MM.1S (cell line): Measurements from ENCODE around the gene PRKCE.
A peak's percentile ranks its signal among the peaks of the same experiment; 100 is the strongest.

Experiments
- DNase-seq: peaks from one replicate; pipeline ENCODE4 v3.0.0-alpha.2; 2015
- H2AFZ ChIP-seq: fragments of 300-600 bp; sonication (generic); 2 replicates; pipeline ENCODE4 v1.6.0; 2016; ENCODE audit warnings: antibody characterized with exemption, low read length
- H3F3A ChIP-seq: fragments of 300-600 bp; sonication (generic); 2 replicates; pipeline ENCODE4 v1.6.1; 2016; ENCODE audit warnings: mild to moderate bottlenecking, antibody characterized with exemption, low read length, moderate library complexity, mixed read lengths; ENCODE audit not compliant: insufficient read depth
- H3K27ac ChIP-seq: fragments of 300-600 bp; sonication (generic); 2 replicates; pipeline ENCODE4 v1.5.1; 2016; ENCODE audit warnings: mild to moderate bottlenecking, low read length
- H3K27me3 ChIP-seq: fragments of 300-600 bp; sonication (generic); replicated peaks from 2 replicates; pipeline ENCODE4 v1.6.0; 2016; ENCODE audit warnings: low read length; ENCODE audit not compliant: insufficient read depth
- H3K36me3 ChIP-seq: fragments of 300-600 bp; sonication (generic); replicated peaks from 2 replicates; pipeline ENCODE4 v1.6.1; 2016; ENCODE audit warnings: mild to moderate bottlenecking, low read length, mixed read lengths; ENCODE audit not compliant: insufficient read depth
- H3K4me1 ChIP-seq: fragments of 300-600 bp; sonication (generic); 2 replicates; pipeline ENCODE4 v1.6.1; 2016; ENCODE audit warnings: low read length, mixed read lengths
- H3K4me2 ChIP-seq: fragments of 300-600 bp; sonication (generic); 2 replicates; pipeline ENCODE4 v1.6.0; 2016; ENCODE audit warnings: low read depth, low read length
- H3K4me3 ChIP-seq: fragments of 300-600 bp; sonication (generic); 2 replicates; pipeline ENCODE4 v1.5.1; 2016; ENCODE audit warnings: low read length, mixed read lengths
- H3K79me2 ChIP-seq: fragments of 300-600 bp; sonication (generic); 2 replicates; pipeline ENCODE4 v1.6.1; 2016; ENCODE audit warnings: mixed run types, low read length, mixed read lengths
- H3K9ac ChIP-seq: fragments of 300-600 bp; sonication (generic); 2 replicates; pipeline ENCODE4 v1.6.1; 2016; ENCODE audit warnings: low read length, mixed read lengths
- H3K9me2 ChIP-seq: fragments of 300-600 bp; sonication (generic); replicated peaks from 2 replicates; pipeline ENCODE4 v1.6.1; 2016; ENCODE audit warnings: mild to moderate bottlenecking, low read length, mixed read lengths; ENCODE audit not compliant: insufficient read depth
- H3K9me3 ChIP-seq: fragments of 300-600 bp; sonication (generic); replicated peaks from 2 replicates; pipeline ENCODE4 v1.6.1; 2016; ENCODE audit warnings: mild to moderate bottlenecking, low read length, mixed read lengths; ENCODE audit not compliant: insufficient read depth
- H4K20me1 ChIP-seq: fragments of 300-600 bp; sonication (generic); 2 replicates; pipeline ENCODE4 v1.6.1; 2016; ENCODE audit warnings: mild to moderate bottlenecking, low read length, moderate library complexity, mixed read lengths; ENCODE audit not compliant: insufficient read depth
- EZH2 ChIP-seq: fragments of 300-600 bp; sonication (generic); optimal IDR thresholded peaks from 2 replicates; pipeline ENCODE3; 2017; ENCODE audit warnings: low read depth, mild to moderate bottlenecking, antibody characterized with exemption, low read length, mixed read lengths
- EZH2phosphoT487 ChIP-seq: fragments of 300-600 bp; sonication (generic); IDR thresholded peaks from 2 replicates; pipeline ENCODE4 v1.6.1; 2018; ENCODE audit warnings: antibody characterized with exemption, low read length
- TF ChIP-seq, protein P1 (sequence below): fragments of 300-600 bp; sonication (generic); IDR thresholded peaks from 2 replicates; pipeline ENCODE4 v1.5.1; 2016; ENCODE audit warnings: antibody characterized with exemption, low read length, mixed read lengths

The PRKCE gene

GRCh38 chr2:45687964-45688363 is 36.5 kb downstream of the PRKCE start:
- H4K20me1 ChIP-seq = no peaks in the 10 kb centered on the region
- no peaks in the 10 kb centered on the region; the same call in 1 of the 2 replicates for H3K9me2 ChIP-seq
- TF ChIP-seq, protein P1, sequence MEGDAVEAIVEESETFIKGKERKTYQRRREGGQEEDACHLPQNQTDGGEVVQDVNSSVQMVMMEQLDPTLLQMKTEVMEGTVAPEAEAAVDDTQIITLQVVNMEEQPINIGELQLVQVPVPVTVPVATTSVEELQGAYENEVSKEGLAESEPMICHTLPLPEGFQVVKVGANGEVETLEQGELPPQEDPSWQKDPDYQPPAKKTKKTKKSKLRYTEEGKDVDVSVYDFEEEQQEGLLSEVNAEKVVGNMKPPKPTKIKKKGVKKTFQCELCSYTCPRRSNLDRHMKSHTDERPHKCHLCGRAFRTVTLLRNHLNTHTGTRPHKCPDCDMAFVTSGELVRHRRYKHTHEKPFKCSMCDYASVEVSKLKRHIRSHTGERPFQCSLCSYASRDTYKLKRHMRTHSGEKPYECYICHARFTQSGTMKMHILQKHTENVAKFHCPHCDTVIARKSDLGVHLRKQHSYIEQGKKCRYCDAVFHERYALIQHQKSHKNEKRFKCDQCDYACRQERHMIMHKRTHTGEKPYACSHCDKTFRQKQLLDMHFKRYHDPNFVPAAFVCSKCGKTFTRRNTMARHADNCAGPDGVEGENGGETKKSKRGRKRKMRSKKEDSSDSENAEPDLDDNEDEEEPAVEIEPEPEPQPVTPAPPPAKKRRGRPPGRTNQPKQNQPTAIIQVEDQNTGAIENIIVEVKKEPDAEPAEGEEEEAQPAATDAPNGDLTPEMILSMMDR = no peak
- TF ChIP-seq EZH2phosphoT487 (no peak), EZH2 (no peak)
- no peaks in the 10 kb centered on the region for H3K9me3 ChIP-seq
- no peak overlapping the region for H3K4me3 ChIP-seq
- H3K9ac ChIP-seq = no peak overlapping the region
- H3F3A ChIP-seq = peaks cover 19% of the 10 kb centered on the region
- no peak for DNase-seq
- no peaks in the 10 kb centered on the region for H3K27me3 ChIP-seq
- H2AFZ ChIP-seq = no peak overlapping the region
- H3K4me2 ChIP-seq = no peak overlapping the region
- H3K36me3 ChIP-seq = no peaks in the 10 kb centered on the region
- peaks cover 22% of the 10 kb centered on the region for H3K79me2 ChIP-seq
- peaks cover 33% of the 10 kb centered on the region for H3K4me1 ChIP-seq
- H3K27ac ChIP-seq = no peak overlapping the region

- no peak overlapping the region for H2AFZ ChIP-seq
- DNase-seq = no peak
- H3K9me2 ChIP-seq = no peaks in the 10 kb centered on the region; the same call in 1 of the 2 replicates
- no peaks in the 10 kb centered on the region for H3K27me3 ChIP-seq
- H3K27ac ChIP-seq = no peak overlapping the region
- peaks cover 35% of the 10 kb centered on the region for H3K4me1 ChIP-seq
- H3K36me3 ChIP-seq = no peaks in the 10 kb centered on the region
- no peaks in the 10 kb centered on the region for H3K9me3 ChIP-seq
- TF ChIP-seq EZH2 = no peak
- TF ChIP-seq, protein P1 = no peak
- no peak for TF ChIP-seq EZH2phosphoT487
- H3K4me2 ChIP-seq = no peak overlapping the region
- no peak overlapping the region for H3K4me3 ChIP-seq
- H3F3A ChIP-seq = peaks cover 19% of the 10 kb centered on the region
- H3K9ac ChIP-seq = no peak overlapping the region
- H4K20me1 ChIP-seq = no peaks in the 10 kb centered on the region
- H3K79me2 ChIP-seq = peaks cover 25% of the 10 kb centered on the region
Measured at GRCh38 chr2:45688479-45689298, 37.2 kb downstream of the PRKCE start.

DNA sequence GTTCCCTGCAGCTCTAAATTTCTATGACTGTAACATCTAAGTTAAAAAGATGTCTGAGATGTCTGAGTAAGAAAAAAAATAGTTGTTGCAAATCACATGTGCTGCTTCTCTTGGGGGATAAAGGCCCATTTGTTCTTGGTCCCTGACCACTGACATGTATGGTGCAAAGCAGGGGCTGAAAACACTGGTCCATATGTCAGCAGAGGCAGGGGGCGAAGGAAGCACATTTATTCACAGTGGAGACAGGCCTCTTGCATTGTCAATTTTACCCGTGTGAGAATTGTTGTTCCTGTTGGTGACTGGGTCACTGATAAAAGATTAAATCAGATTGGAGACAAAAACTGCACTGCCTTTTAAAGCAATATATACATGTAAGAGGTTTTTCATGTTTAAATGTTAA is 38.8 kb downstream of the PRKCE start:
- Histone ChIP-seq H3K36me3 (no peaks in the 10 kb centered on the region), H3K9ac (no peak overlapping the region), H3K4me1 (peaks cover 35% of the 10 kb centered on the region), H3K4me3 (no peak overlapping the region), H3K27me3 (no peaks in the 10 kb centered on the region), H2AFZ (no peak overlapping the region), H3K9me3 (no peaks in the 10 kb centered on the region), H3F3A (peaks cover 19% of the 10 kb centered on the region), H3K9me2 (no peaks in the 10 kb centered on the region; the same call in 1 of the 2 replicates), H3K4me2 (0 out of 2 replicates have a peak overlapping the region, but pooled peaks have one; percentile 89), H3K27ac (peak overlapping the region; percentile 96; the same call in 1 of the 2 replicates), H3K79me2 (peaks cover 26% of the 10 kb centered on the region), H4K20me1 (no peaks in the 10 kb centered on the region)
- DNase-seq = no peak
- TF ChIP-seq, protein P1 = no peak
- no peak for TF ChIP-seq EZH2phosphoT487
- TF ChIP-seq EZH2 = no peak
